ENCODE measurements around the gene CRP. TPM values are rescaled to one million over a fixed set of nuclear protein-coding genes. Genes with fewer than 3 reads are reported as not detected.
"Not testable (repeated sequence)": the region's sequence is repeated elsewhere in the genome, so short reads cannot be mapped to it uniquely, and the experiment has no call there.

The CRP gene
- total RNA-seq, 1 donor from 2014 or later, result not detected

- DNase-seq (ENCODE audit: low read depth in 2 of 2), result no peak
These were observed 14.1 kb downstream of the CRP start for GRCh38 chr1:159700312-159700711.

DNA sequence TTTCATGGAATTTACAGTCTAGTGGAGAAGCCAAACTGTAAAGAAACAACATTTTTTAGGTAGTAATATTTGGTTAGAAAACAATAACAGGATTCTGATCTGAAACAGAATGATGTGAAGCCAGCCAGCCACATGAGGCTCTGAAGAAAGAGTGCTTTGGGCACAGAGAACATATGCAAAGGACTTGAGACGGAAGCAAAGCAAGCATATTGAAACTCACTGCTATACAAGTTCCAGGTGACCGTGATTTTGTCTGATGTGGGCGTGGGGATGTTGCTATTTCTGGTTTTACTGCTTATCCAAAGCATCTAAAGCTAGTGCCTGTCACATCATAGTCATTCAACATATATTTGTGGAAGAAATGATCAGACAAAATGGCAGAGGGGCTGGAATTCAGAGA, 14.7 kb downstream of the CRP start:
- DNase-seq (ENCODE audit: low read depth in 2 of 2), result no peak

DNA sequence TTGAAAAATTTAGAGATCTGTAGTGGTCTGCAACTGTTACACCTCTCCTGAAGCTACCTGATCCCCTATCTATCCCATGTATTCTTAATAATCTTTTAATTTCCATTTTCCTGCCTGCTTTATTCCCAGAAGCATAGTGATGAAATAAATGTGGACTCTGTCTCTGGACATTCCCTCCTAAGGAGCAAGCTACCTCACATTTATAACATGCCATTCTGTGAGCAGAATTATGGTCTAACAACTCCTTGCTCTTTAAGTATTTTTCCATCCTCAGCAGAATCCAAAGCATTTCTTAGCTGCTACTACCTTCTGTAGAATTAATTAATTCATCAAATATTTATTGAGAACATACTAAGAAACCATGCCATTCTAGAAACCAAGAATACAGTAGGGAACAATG, 15.1 kb downstream of the CRP start:
- no peak for DNase-seq (ENCODE audit: low read depth in 2 of 2)

DNA sequence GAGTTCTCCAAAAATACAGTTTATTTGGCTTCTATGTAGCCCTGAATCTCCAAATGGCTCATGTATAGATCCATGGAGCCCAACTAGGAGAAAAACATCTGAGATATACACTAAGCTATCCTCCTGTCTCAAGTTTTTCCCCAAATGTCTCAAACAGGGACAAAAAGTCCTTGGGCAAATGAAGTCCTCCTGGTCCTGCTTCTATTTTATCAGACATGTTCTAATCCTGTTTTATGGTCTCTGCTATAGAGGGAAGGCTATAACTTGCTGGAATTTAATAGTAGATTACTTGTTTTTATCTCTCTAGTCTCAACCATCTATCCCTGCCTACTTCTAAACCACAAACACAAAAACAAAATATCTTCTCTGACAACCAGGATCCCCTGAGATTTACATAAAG, 26.9 kb downstream of the CRP start:
- no peak for DNase-seq (ENCODE audit: low read depth in 2 of 2)

- no peak for DNase-seq (ENCODE audit: low read depth in 2 of 2)
These were observed 27.6 kb downstream of the CRP start for GRCh38 chr1:159686599-159687299.

GRCh38 chr1:159678939-159679338, 35.5 kb downstream of the CRP start:
- DNase-seq (ENCODE audit: low read depth in 2 of 2), result peak in 1 of 2 donors; percentile 56

DNA sequence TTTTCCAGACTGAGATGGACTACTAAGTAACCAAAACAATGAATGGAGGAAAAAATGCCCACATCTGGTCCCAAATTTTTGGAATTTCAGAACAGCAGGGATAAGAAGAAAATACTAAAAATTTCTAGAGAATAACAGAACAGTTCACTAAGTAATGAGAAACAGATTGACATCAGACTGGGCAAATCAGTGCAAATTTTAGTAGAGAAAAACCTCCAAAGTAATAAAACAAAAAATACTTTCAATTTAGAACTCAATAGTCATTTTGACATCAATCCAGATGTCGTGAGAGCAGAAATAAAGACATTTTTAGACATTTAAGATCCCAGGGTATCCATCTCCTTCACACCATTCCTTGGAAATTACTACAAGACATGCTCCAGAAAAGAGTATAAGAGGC, 39.3 kb downstream of the CRP start:
- no peak for DNase-seq (ENCODE audit: low read depth in 2 of 2)

GRCh38 chr1:159672390-159672789, 42.0 kb downstream of the CRP start:
- DNase-seq (ENCODE audit: low read depth in 2 of 2), result not testable (repeated sequence)

DNA sequence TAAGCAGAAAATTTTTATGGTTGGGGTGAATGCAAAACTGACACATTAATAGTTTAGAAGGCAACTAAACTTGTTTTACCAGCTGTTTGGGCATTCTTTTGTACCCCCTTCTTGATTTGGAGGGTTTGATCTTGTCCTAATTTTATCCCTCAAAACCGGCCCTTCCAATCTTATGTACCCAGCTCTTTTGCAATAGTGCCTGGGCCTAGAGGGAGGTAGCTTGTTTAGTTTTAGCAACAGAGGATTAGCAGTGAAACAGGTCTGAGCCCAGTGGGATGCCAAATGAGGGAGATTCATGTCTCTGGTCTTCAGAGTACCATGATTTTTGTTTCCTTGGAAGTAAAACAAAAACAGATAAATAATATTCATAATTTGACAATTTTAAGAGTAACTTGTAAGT, 45.1 kb downstream of the CRP start:
- DNase-seq (ENCODE audit: low read depth in 2 of 2), result no peak

- DNase-seq (ENCODE audit: low read depth in 2 of 2), result no peak
These were observed 45.6 kb downstream of the CRP start for GRCh38 chr1:159668739-159669138.

GRCh38 chr1:159664247-159664646, 50.1 kb downstream of the CRP start:
- DNase-seq (ENCODE audit: low read depth in 2 of 2), result no peak

- DNase-seq (ENCODE audit: low read depth in 2 of 2), result no peak
These were observed 50.8 kb downstream of the CRP start for GRCh38 chr1:159663552-159663951.

Other genes starting within 250 kb of the CRP start
- not detected in 2 replicates for gene OR10J5, start 178.6 kb downstream of the CRP start, total RNA-seq
- gene APCS, start 126.8 kb downstream of the CRP start, total RNA-seq, result not detected in 2 replicates
- gene DUSP23, start 66.4 kb upstream of the CRP start, total RNA-seq, result 20.7 and 32.5 TPM in 2 replicates
- not detected in 2 replicates for gene FCRL6, start 87.8 kb upstream of the CRP start, total RNA-seq
- not detected in 2 replicates for gene SLAMF8, start 112.3 kb upstream of the CRP start, total RNA-seq
- gene VSIG8, start 148.1 kb upstream of the CRP start, total RNA-seq, result not detected in 2 replicates
- gene CFAP45, start 185.6 kb upstream of the CRP start, total RNA-seq, result under 0.01 and 0.22 TPM in 2 replicates
- 59.1 and 165 TPM in 2 replicates for gene TAGLN2, start 210.9 kb upstream of the CRP start, total RNA-seq
- under 0.01 TPM in 1 of 2 replicates, not detected in the other for gene IGSF9, start 231.0 kb upstream of the CRP start, total RNA-seq
- not detected in 2 replicates for gene SLAMF9, start 239.6 kb upstream of the CRP start, total RNA-seq

All from lung microvascular endothelial cell (primary cell).